ENCODE results near the gene NAGLU. TPM values are rescaled to one million over a fixed set of nuclear protein-coding genes. Genes with fewer than 3 reads are reported as not detected.

Gene NAGLU
- polyA plus RNA-seq, 1 of the 3 experiments (the other 2 are of a cell fraction): 33.9 TPM

DNA sequence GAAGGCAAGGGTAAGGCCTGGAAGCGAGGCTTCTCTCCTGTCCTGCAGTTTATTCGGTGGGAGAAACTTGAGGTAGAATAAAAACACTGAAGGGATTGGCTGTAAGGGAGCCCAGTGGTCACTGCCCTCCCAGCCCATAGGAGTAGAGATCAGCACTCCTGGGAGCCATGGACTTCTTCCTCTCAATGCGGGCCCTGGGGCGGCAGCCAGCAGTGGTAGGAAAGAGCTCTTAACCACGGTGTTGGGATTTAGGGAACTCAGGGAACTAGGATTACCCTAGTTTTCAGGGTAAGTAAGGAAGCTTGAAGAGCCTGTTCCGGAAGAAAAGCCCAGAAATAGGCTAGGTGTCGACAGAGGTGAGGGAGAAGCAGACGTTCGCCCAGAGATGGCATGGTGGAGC lies 23.8 kb upstream of the NAGLU start (continued):
- TF ChIP-seq YY1 (IDR thresholded peaks at IDR 0.05; ENCODE audit: low read depth): no peak
- TF ChIP-seq MXI1 (IDR thresholded peaks at IDR 0.05; ENCODE audit: low read depth, low read length): no peak
- no peak for TF ChIP-seq JUND (IDR thresholded peaks at IDR 0.05)
- TF ChIP-seq ZBTB33 (IDR thresholded peaks at IDR 0.05; ENCODE audit: borderline replicate concordance, low read depth): no peak
- TF ChIP-seq, protein P1, sequence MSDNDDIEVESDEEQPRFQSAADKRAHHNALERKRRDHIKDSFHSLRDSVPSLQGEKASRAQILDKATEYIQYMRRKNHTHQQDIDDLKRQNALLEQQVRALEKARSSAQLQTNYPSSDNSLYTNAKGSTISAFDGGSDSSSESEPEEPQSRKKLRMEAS (IDR thresholded peaks at IDR 0.05; ENCODE audit: low read depth): no peak
- no peak for TF ChIP-seq RFX5 (IDR thresholded peaks at IDR 0.05; ENCODE audit: low read length)
- no peak for TF ChIP-seq GATA2 (CRISPR knock-in tag; IDR thresholded peaks at IDR 0.05)
- TF ChIP-seq FOXJ3 (CRISPR knock-in tag; IDR thresholded peaks at IDR 0.05): no peak
- TF ChIP-seq NFIC (IDR thresholded peaks at IDR 0.05; ENCODE audit: borderline replicate concordance): no peak

GRCh38 chr17:42512733-42513251 lies 23.2 kb upstream of the NAGLU start:
- POLR2A ChIA-PET: interaction anchor here (0.8 to 1.3 kb wide), 2 partner anchors 23 to 462 kb away, joined by 3 read pairs; partner anchors contain the start of gene NAGLU
- Histone ChIP-seq H3K9me2 (no peaks in the 10 kb centered on the region), H3K27me3 (ENCODE audit: insufficient read depth) (no peaks in the 10 kb centered on the region), H3K27ac (ENCODE audit: low read depth in 2 of 2, low read length in 1 of 2) (no peak overlapping the region), H2AFZ (ENCODE audit: low read depth) (no peak overlapping the region), H3K4me2 (no peak overlapping the region), H3K36me3 (replicated peaks in 1 of 2; ENCODE audit: control insufficient read depth in 1 of 2, insufficient read depth in 2 of 2, low read length in 1 of 2) (peaks cover under 1 to 29% of the 10 kb centered on the region in 2 experiments), H3K9me3 (no peaks in the 10 kb centered on the region), H3K4me3 (ENCODE audit: low read depth in 2 of 2, low read length in 1 of 2) (no peak overlapping the region), H3K9ac (no peak overlapping the region), H4K20me1 (ENCODE audit: insufficient read depth) (no peaks in the 10 kb centered on the region), H3K4me1 (ENCODE audit: control insufficient read depth in 1 of 2, insufficient read depth in 2 of 2, low read depth in 1 of 2, low read length in 1 of 2) (peaks cover 5 to 6% of the 10 kb centered on the region in 2 experiments; a peak in 3 of 4 replicates), H3K79me2 (ENCODE audit: insufficient read depth) (no peaks in the 10 kb centered on the region), H3F3A (replicated peaks; ENCODE audit: insufficient read depth) (peaks cover 7% of the 10 kb centered on the region)
- TF ChIP-seq JUND (IDR thresholded peaks at IDR 0.05): no peak
- DNase-seq: no peak
- CTCF ChIA-PET: interaction anchor here (1.0 to 3.1 kb wide), 2 partner anchors 14 to 53 kb away, joined by 3 to 17 read pairs; no protein-coding TSS in a partner anchor
- WGBS (ENCODE audit: low lambda C conversion rate): 89% methylated on average over 6 of the region's 6 CpGs

DNA sequence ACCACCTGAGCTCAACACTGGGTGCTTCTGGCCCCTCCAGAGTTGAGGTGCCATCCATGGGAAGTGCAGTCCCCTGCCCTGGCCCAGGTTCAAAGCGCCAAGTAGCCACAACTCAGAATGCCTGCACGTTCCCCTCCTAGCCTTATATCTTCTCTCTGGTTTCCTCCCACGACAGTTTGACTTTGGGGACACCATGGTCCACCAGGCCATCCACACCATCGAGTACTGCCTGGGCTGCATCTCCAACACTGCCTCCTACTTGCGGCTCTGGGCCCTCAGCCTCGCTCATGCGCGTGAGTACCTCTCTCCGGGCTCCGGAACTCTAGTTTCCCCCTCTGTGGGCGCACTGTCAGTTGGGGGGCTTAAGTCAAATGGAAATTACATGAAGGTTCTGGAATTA lies 22.4 kb upstream of the NAGLU start:
- Histone ChIP-seq H3K79me2 (ENCODE audit: insufficient read depth) (no peaks in the 10 kb centered on the region), H3K9me2 (no peaks in the 10 kb centered on the region), H3K4me2 (no peak overlapping the region), H4K20me1 (ENCODE audit: insufficient read depth) (no peaks in the 10 kb centered on the region), H3K4me3 (ENCODE audit: low read depth in 2 of 2, low read length in 1 of 2) (no peak overlapping the region), H3F3A (replicated peaks; ENCODE audit: insufficient read depth) (peaks cover 14% of the 10 kb centered on the region), H3K4me1 (ENCODE audit: control insufficient read depth in 1 of 2, insufficient read depth in 2 of 2, low read depth in 1 of 2, low read length in 1 of 2) (peaks cover 13% of the 10 kb centered on the region in 2 experiments), H3K36me3 (replicated peaks in 1 of 2; ENCODE audit: control insufficient read depth in 1 of 2, insufficient read depth in 2 of 2, low read length in 1 of 2) (peaks cover 0 to 20% of the 10 kb centered on the region in 2 experiments), H3K27me3 (ENCODE audit: insufficient read depth) (no peaks in the 10 kb centered on the region), H2AFZ (ENCODE audit: low read depth) (no peak overlapping the region), H3K27ac (ENCODE audit: low read depth in 2 of 2, low read length in 1 of 2) (no peak overlapping the region), H3K9ac (no peak overlapping the region), H3K9me3 (no peaks in the 10 kb centered on the region)
- ChIA-PET POLR2A (interaction anchor here (1.3 kb wide), 1 partner anchor 22 kb away, joined by 3 read pairs; the partner anchor contains the start of gene NAGLU), CTCF (interaction anchor here (3.1 to 7.9 kb wide), 2 partner anchors 13 to 17 kb away, joined by 17 to 83 read pairs; no protein-coding TSS in a partner anchor)
- 92% methylated on average over 11 of the region's 11 CpGs for WGBS (ENCODE audit: low lambda C conversion rate)
- no peak for DNase-seq
- TF ChIP-seq CHD2 (IDR thresholded peaks at IDR 0.05; ENCODE audit: low read length, partially characterized antibody) (no peak), FOXM1 (IDR thresholded peaks at IDR 0.05; ENCODE audit: low read depth) (no peak), TEAD4 (IDR thresholded peaks at IDR 0.05; ENCODE audit: borderline replicate concordance, insufficient read depth) (no peak), NFIC (IDR thresholded peaks at IDR 0.05; ENCODE audit: borderline replicate concordance) (no peak), REST (IDR thresholded peaks at IDR 0.05; ENCODE audit: low read depth, low read length) (no peak), GATA2 (CRISPR knock-in tag; IDR thresholded peaks at IDR 0.05) (no peak), FOXJ3 (CRISPR knock-in tag; IDR thresholded peaks at IDR 0.05) (no peak), ELF1 (IDR thresholded peaks at IDR 0.05) (no peak), MEF2A (IDR thresholded peaks at IDR 0.05; ENCODE audit: borderline replicate concordance, low read depth) (no peak), YY1 (IDR thresholded peaks at IDR 0.05; ENCODE audit: low read depth) (no peak), RCOR1 (IDR thresholded peaks at IDR 0.05; ENCODE audit: low read length) (no peak)
- TF ChIP-seq, protein P2, sequence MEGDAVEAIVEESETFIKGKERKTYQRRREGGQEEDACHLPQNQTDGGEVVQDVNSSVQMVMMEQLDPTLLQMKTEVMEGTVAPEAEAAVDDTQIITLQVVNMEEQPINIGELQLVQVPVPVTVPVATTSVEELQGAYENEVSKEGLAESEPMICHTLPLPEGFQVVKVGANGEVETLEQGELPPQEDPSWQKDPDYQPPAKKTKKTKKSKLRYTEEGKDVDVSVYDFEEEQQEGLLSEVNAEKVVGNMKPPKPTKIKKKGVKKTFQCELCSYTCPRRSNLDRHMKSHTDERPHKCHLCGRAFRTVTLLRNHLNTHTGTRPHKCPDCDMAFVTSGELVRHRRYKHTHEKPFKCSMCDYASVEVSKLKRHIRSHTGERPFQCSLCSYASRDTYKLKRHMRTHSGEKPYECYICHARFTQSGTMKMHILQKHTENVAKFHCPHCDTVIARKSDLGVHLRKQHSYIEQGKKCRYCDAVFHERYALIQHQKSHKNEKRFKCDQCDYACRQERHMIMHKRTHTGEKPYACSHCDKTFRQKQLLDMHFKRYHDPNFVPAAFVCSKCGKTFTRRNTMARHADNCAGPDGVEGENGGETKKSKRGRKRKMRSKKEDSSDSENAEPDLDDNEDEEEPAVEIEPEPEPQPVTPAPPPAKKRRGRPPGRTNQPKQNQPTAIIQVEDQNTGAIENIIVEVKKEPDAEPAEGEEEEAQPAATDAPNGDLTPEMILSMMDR (IDR thresholded peaks at IDR 0.05): no peak
